ENCODE results near the gene PIGT. TPM values are rescaled to one million over a fixed set of nuclear protein-coding genes. Genes with fewer than 3 reads are reported as not detected.

The PIGT gene
- total RNA-seq, 1 experiment from 2014 or later, result 150 TPM

- DNase-seq (ENCODE audit: extremely low read depth, low read depth), result no peak
Observed at GRCh38 chr20:45399018-45399417, 16.9 kb upstream of the PIGT start.

- no peak for DNase-seq (ENCODE audit: extremely low read depth, low read depth)
Observed at GRCh38 chr20:45400346-45401031, 15.5 kb upstream of the PIGT start.

GRCh38 chr20:45402946-45403345 lies 13.0 kb upstream of the PIGT start:
- no peak for DNase-seq (ENCODE audit: extremely low read depth, low read depth)

GRCh38 chr20:45404438-45404837 lies 11.5 kb upstream of the PIGT start:
- DNase-seq (ENCODE audit: extremely low read depth, low read depth), result no peak

GRCh38 chr20:45405571-45406259 lies 10.2 kb upstream of the PIGT start:
- no peak for DNase-seq (ENCODE audit: extremely low read depth, low read depth)

- peak; percentile 47 for DNase-seq (ENCODE audit: extremely low read depth, low read depth)
Observed at GRCh38 chr20:45406260-45407066, 9.5 kb upstream of the PIGT start.

- no peak for DNase-seq (ENCODE audit: extremely low read depth, low read depth)
Observed at GRCh38 chr20:45407067-45407745, 8.7 kb upstream of the PIGT start.

GRCh38 chr20:45407783-45408645 lies 7.9 kb upstream of the PIGT start, which contains the start of gene DBNDD2:
Gene DBNDD2, plus strand, starts transcription at chr20:45408289. Its CDS starts 179 bp downstream, at chr20:45408468.
- no peak for DNase-seq (ENCODE audit: extremely low read depth, low read depth)

- no peak for DNase-seq (ENCODE audit: extremely low read depth, low read depth)
Observed at GRCh38 chr20:45408646-45409213, 7.2 kb upstream of the PIGT start.

GRCh38 chr20:45409521-45410272 lies 6.2 kb upstream of the PIGT start:
- DNase-seq (ENCODE audit: extremely low read depth, low read depth), result no peak

- no peak for DNase-seq (ENCODE audit: extremely low read depth, low read depth)
Observed at GRCh38 chr20:45410887-45411286, 5.1 kb upstream of the PIGT start.

- no peak for DNase-seq (ENCODE audit: extremely low read depth, low read depth)
Observed at GRCh38 chr20:45412653-45413052, 3.3 kb upstream of the PIGT start.

GRCh38 chr20:45413479-45413878 lies 2.5 kb upstream of the PIGT start:
- DNase-seq (ENCODE audit: extremely low read depth, low read depth), result no peak

GRCh38 chr20:45416917-45417316 lies 976 bp downstream of the PIGT start:
- DNase-seq (ENCODE audit: extremely low read depth, low read depth), result no peak

GRCh38 chr20:45419188-45420091 lies 3.5 kb downstream of the PIGT start:
- no peak for DNase-seq (ENCODE audit: extremely low read depth, low read depth)

- no peak for DNase-seq (ENCODE audit: extremely low read depth, low read depth)
Observed at GRCh38 chr20:45420125-45420524, 4.2 kb downstream of the PIGT start.

- DNase-seq (ENCODE audit: extremely low read depth, low read depth), result no peak
Observed at GRCh38 chr20:45423700-45424099, 7.8 kb downstream of the PIGT start.

- DNase-seq (ENCODE audit: extremely low read depth, low read depth), result no peak
Observed at GRCh38 chr20:45425561-45425960, 9.6 kb downstream of the PIGT start.
